HepG2 (cell line): ENCODE data around the gene SBK1. TPM values are rescaled to one million over a fixed set of nuclear protein-coding genes. Genes with fewer than 3 reads are reported as not detected.
A peak's percentile ranks its signal among the peaks of the same experiment; 100 is the strongest.

Source experiments
- ARNTL ChIP-seq: sonication (generic); formaldehyde crosslinking; IDR thresholded peaks from 2 replicates; pipeline ENCODE4 v1.4.0; 2020; ENCODE audit warnings: mild to moderate bottlenecking, missing genetic modification reagents
- FOXM1 ChIP-seq: sonication (generic); formaldehyde crosslinking; IDR thresholded peaks from 2 replicates; pipeline ENCODE4 v1.5.0; 2020; ENCODE audit warnings: missing genetic modification reagents
- KDM2A ChIP-seq: sonication (generic); formaldehyde crosslinking; IDR thresholded peaks from 2 replicates; pipeline ENCODE4 v1.4.0; 2020; ENCODE audit warnings: low read depth, missing genetic modification reagents, borderline replicate concordance
- KDM3A ChIP-seq: IDR thresholded peaks from 2 replicates; pipeline ENCODE4 v1.6.1; 2018; ENCODE audit warnings: low read depth, missing compliant biosample characterization
- MED1 ChIP-seq: sonication (generic); formaldehyde crosslinking; IDR thresholded peaks from 2 replicates; pipeline ENCODE4 v1.4.0; 2020; ENCODE audit warnings: missing genetic modification reagents
- NONO ChIP-seq, 2 experiments: fragments of 450-650 bp in 1 of 2; sonication (generic) in 1 of 2; formaldehyde crosslinking in 1 of 2; IDR thresholded peaks in 1 of 2; conservative IDR thresholded peaks in 1 of 2; 2 replicates each; pipeline versions ENCODE4 v1.6.1 to v1.8.0; 2017 to 2022; ENCODE audit warnings: mild to moderate bottlenecking in 1 of 2, missing genetic modification reagents in 1 of 2, moderate library complexity in 1 of 2
- PCBP2 ChIP-seq: fragments of 200-400 bp; formaldehyde crosslinking; optimal IDR thresholded peaks from 2 replicates; pipeline ENCODE3; 2018; ENCODE audit warnings: low read length, low read depth; ENCODE audit not compliant: poor library complexity, severe bottlenecking
- SNAPC5 ChIP-seq: sonication (generic); formaldehyde crosslinking; IDR thresholded peaks from 2 replicates; pipeline ENCODE4 v1.8.1; 2023; ENCODE audit warnings: mild to moderate bottlenecking, missing genetic modification reagents, borderline replicate concordance
- SUZ12 ChIP-seq: fragments of 150-350 bp; IDR thresholded peaks from 2 replicates; pipeline ENCODE4 v1.6.1; 2014; ENCODE audit warnings: low read depth, low read length
- TCF7 ChIP-seq: sonication (generic); IDR thresholded peaks from 2 replicates; pipeline ENCODE4 v1.6.1; 2016; ENCODE audit warnings: antibody characterized with exemption, low read depth
- ZFP82 ChIP-seq: sonication (generic); formaldehyde crosslinking; IDR thresholded peaks from 2 replicates; pipeline ENCODE4 v1.5.1; 2020; ENCODE audit warnings: mild to moderate bottlenecking, missing genetic modification reagents, borderline replicate concordance
- ZNF614 ChIP-seq: IDR thresholded peaks from 2 replicates; pipeline ENCODE4 v1.6.1; 2018; ENCODE audit warnings: missing biosample characterization, missing genetic modification reagents, inconsistent platforms, borderline replicate concordance
- ZNF646 ChIP-seq: sonication (generic); formaldehyde crosslinking; IDR thresholded peaks from 2 replicates; pipeline ENCODE4 v1.9.0; 2021; ENCODE audit warnings: mild to moderate bottlenecking, missing genetic modification reagents
- ZSCAN12 ChIP-seq: sonication (generic); formaldehyde crosslinking; IDR thresholded peaks from 2 replicates; pipeline ENCODE4 v1.9.0; 2021; ENCODE audit warnings: mild to moderate bottlenecking, missing genetic modification reagents
- ZSCAN22 ChIP-seq: sonication (generic); formaldehyde crosslinking; IDR thresholded peaks from 2 replicates; pipeline ENCODE4 v1.4.0; 2020; ENCODE audit warnings: mild to moderate bottlenecking, missing genetic modification reagents
- polyA plus RNA-seq, 8 experiments: library from polyadenylated mRNA; depleted of rRNA in 3 of 8; stranded (reverse) in 7 of 8; unstranded in 1 of 8; fragments of >200 nt; fragmentation: Illumina TruSeq in 4 of 8; extraction: Trizol in 4 of 8; gene quantifications; 2 replicates each; pipeline versions ENCODE4 v1.2.1 to v1.2.3, GENCODE V29; 2011 to 2016; ENCODE audit warnings: low read depth in 4 of 8, missing spikeins in 1 of 8, mixed read lengths in 1 of 8; ENCODE audit not compliant: insufficient read depth in 1 of 8
- total RNA-seq, 5 experiments: library from RNA; depleted of rRNA; stranded (reverse); fragments of >200 nt; fragmentation: Illumina TruSeq; extraction: Trizol; gene quantifications; 2 replicates each; pipeline ENCODE4 v1.2.3, GENCODE V29; 2016; ENCODE audit warnings: low read depth in 1 of 5
- TF ChIP-seq, protein P1 (sequence below): sonication (generic); formaldehyde crosslinking; IDR thresholded peaks from 2 replicates; pipeline ENCODE4 v1.4.0; 2020; ENCODE audit warnings: mild to moderate bottlenecking, missing genetic modification reagents
- TF ChIP-seq, protein P2 (sequence below): IDR thresholded peaks from 2 replicates; pipeline ENCODE4 v1.6.1; 2016; ENCODE audit warnings: mild to moderate bottlenecking, missing biosample characterization, missing genetic modification reagents
- TF ChIP-seq, protein P3 (sequence below): sonication (generic); formaldehyde crosslinking; IDR thresholded peaks from 2 replicates; pipeline ENCODE4 v1.4.0; 2020; ENCODE audit warnings: missing genetic modification reagents
- TF ChIP-seq, protein P4 (sequence below): IDR thresholded peaks from 2 replicates; pipeline ENCODE4 v1.6.1; 2018; ENCODE audit warnings: missing genetic modification reagents

SBK1 gene
- total and polyA plus RNA-seq, 2 of the 13 experiments (the other 11 are each of a cell fraction or from before 2014, with no cell fraction given) = 0.15 to 0.17 TPM

DNA sequence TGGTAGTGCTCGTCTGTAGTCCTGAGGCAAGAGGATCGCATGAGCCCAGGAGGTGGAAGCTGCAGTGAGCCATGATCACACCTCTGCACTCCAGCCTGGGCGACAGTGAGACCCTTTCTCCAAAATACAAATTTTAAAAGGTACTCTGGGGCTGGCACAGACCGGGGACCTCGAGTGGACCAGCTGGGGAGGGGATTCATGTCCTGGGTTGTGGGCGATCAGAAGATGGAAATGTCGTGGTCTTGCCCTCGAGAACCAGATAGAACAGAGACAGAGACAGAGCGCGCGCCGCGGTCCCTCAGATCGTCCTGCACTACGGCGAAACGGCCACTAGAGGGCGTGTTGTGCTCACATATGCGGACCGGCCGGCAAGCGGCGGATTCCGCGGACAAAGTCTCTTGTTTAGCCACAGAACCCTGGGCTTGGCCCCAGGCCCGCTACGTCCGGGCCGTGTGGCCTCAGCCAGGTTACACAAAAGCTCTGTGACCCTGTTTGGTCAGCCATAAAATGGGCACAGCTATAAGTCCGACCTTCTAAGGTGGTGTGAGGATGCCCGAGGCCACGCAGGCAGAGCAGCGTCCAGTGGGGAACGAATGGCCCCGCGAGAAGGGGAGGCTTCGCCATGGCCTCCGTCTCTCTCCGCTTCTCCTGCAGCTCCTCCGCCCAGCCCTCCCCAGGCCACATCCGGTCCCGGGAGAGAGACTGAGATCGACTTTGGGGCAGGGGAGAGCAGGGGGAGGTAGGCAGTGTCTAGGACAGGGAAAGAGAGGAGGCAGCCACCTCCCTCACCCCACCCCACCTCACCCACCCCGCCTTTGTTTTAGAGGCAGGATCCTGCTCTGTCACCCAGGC lies 14.6 kb upstream of the SBK1 start (continued):
- TF ChIP-seq ZNF614 (CRISPR knock-in tag) (peak; percentile 60; the same call in 1 of the 2 replicates), KDM3A (peak; percentile 88; the same call in 1 of the 2 replicates), ZSCAN12 (no peak), SUZ12 (no peak), TCF7 (peak; percentile 50; the same call in 1 of the 2 replicates), NONO (IDR thresholded peaks at IDR 0.05) (no peak), NONO (CRISPR knock-in tag; conservative IDR thresholded peaks at IDR 0.05) (no peak; the same call in 1 of the 2 replicates), ARNTL (no peak), FOXM1 (CRISPR knock-in tag) (no peak), MED1 (CRISPR knock-in tag) (peak; percentile 61; the same call in 1 of the 2 replicates), ZSCAN22 (no peak), ZNF646 (CRISPR knock-in tag) (no peak), KDM2A (CRISPR knock-in tag) (peak; percentile 97), ZFP82 (no peak), PCBP2 (no peak), SNAPC5 (CRISPR knock-in tag) (no peak)
- TF ChIP-seq, protein P1, sequence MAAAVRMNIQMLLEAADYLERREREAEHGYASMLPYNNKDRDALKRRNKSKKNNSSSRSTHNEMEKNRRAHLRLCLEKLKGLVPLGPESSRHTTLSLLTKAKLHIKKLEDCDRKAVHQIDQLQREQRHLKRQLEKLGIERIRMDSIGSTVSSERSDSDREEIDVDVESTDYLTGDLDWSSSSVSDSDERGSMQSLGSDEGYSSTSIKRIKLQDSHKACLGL = no peak
- TF ChIP-seq, protein P2, sequence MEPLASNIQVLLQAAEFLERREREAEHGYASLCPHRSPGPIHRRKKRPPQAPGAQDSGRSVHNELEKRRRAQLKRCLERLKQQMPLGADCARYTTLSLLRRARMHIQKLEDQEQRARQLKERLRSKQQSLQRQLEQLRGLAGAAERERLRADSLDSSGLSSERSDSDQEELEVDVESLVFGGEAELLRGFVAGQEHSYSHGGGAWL (CRISPR knock-in tag) = peak; percentile 69; the same call in 1 of the 2 replicates
- TF ChIP-seq, protein P3, sequence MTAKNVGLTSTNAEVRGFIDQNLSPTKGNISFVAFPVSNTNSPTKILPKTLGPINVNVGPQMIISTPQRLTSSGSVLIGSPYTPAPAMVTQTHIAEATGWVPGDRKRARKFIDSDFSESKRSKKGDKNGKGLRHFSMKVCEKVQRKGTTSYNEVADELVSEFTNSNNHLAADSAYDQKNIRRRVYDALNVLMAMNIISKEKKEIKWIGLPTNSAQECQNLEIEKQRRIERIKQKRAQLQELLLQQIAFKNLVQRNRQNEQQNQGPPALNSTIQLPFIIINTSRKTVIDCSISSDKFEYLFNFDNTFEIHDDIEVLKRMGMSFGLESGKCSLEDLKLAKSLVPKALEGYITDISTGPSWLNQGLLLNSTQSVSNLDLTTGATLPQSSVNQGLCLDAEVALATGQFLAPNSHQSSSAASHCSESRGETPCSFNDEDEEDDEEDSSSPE (CRISPR knock-in tag) = no peak
- TF ChIP-seq, protein P4, sequence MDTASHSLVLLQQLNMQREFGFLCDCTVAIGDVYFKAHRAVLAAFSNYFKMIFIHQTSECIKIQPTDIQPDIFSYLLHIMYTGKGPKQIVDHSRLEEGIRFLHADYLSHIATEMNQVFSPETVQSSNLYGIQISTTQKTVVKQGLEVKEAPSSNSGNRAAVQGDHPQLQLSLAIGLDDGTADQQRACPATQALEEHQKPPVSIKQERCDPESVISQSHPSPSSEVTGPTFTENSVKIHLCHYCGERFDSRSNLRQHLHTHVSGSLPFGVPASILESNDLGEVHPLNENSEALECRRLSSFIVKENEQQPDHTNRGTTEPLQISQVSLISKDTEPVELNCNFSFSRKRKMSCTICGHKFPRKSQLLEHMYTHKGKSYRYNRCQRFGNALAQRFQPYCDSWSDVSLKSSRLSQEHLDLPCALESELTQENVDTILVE = peak; percentile 30; the same call in 1 of the 2 replicates
